ENCODE data around the gene ZNF594.
"Not testable (repeated sequence)": the region's sequence is repeated elsewhere in the genome, so short reads cannot be mapped to it uniquely, and the experiment has no call there.

ZNF594 gene

DNA sequence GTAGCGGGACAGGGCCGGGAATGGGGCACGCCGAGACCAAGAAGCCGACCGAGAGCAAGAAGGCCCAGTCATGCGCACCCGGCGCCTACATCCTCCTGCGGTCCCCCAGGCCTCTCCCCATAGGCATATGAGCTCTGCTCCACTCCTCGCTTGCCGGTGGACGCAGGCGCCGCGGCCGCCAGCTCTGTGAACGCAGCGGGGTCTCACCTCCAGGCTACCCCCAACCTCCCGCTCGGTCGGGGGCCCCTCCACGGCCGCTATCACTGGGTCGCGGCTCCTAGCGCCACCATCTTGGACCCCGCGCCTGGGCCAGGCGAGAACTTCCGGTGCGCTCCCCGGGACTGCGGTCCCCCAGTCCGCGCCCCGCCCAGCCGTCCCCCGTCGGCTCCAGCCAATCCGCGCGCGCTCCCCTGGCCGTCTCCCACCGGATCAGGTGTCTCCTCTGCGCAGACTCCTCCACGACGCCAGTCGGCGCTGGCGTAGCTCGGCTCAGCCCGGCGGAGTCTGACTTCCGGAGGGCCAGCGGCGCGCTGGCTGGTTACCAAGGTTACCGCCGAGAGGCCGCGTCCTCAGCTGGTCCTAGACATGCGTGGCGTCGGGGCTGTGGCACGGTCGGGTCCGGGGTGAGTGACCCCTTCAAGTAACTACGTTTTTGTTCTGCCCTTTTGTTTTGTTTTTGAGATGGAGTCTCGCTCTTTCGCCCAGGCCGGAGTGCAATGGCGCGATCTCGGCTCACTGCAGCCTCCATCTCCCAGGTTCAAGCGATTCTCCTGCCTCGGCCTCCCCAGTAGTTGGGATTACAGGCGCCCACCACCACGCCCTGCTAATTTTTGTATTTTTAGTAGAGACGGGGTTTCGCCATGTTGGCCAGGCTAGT lies at the start of gene ZNF594:
Gene ZNF594 (minus strand): TSS at position 328 of the 877 bp plus-strand sequence. CDS start 7,612 bp downstream, outside the sequence.
- DNase-seq = peak; percentile 93 to 97 (median 95)

DNA sequence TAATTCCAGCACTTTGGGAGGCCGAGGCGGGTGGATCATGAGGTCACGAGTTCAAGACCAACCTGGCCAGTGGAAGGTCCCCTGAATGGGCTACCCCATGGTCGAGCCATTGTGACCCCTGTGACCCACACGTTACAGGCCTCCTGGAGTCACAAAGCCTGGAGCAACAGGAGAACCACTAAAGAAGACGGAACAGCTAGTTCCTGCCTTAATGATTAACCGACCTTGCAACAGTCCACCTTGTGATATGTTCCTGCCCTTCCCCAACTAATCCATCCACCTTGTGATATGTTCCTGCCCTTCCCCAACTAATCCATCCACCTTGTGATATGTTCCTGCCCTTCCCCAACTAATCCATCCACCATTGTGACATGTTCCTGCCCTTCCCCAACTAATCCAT lies 48.1 kb upstream of the ZNF594 start:
- DNase-seq = not testable (repeated sequence)

DNA sequence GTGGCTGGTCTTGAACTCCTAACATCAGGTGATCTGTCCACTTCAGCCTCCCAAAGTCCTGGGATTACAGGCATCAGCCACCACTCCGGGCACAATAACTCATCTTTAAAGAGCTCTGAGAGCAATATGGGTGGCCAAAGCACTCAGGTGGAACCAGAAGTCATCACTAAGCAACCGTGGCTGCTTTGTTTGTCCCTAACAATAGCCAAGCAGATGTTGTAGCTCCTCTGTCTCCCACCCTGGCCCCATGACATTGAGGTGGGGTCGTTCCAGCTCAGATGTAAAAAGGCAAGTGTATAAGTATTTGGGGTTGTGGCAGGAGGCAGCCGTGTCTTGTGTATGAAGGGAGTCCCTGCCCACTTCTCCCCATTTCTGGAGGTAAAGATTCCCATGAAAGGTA lies 46.7 kb upstream of the ZNF594 start:
- DNase-seq = no peak

DNA sequence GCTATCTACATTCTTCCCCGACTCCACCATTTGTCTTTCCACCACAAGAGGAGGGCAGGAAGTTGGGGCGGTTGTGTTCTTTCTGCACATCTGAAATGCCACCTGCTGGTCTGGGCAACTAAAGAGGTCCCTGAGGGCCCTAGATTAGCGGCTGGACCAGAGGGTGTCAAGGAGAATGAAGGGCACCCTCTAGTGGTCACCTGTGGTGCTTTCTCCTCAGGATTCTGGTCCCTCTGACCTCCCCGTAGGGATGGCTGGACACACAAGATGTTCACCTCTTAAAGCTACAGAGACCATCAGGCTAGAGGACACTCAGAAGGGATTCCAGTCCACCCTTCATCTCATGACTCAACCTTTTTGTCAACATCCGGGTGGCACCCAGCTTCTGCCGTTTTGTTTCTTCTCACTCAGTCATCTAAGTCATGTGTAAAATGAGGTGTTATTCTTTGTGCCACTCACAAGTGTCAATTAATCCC lies 45.9 kb upstream of the ZNF594 start:
- no peak for DNase-seq

DNA sequence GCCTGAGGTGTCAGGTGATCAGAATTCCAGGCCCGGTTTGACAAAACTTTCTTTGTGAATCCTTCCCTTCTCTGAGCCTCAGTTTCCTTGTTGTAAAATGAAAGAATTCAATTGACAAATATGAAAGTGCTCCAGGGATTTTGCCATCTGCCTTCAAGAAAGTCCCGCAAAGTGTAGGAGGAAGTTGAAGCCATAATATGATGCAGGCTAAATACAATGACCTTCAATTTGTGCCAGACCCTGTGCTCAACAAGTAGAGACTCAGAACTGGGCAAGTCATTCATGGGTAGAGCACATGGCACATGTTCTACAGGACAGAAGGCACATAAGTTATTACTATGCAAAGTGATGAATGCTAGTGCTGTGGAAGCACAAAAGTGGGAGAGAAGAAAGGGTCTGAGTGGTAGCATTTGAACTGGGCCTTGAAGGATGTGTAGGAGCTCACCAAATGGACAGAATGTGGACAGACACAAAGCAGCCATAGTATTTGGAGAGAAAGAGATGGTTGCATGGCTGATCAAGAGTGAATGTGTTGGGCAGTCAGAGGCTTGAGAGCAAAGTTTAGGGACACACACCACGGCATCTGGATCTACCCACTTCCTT lies 45.4 kb upstream of the ZNF594 start:
- DNase-seq = no peak

DNA sequence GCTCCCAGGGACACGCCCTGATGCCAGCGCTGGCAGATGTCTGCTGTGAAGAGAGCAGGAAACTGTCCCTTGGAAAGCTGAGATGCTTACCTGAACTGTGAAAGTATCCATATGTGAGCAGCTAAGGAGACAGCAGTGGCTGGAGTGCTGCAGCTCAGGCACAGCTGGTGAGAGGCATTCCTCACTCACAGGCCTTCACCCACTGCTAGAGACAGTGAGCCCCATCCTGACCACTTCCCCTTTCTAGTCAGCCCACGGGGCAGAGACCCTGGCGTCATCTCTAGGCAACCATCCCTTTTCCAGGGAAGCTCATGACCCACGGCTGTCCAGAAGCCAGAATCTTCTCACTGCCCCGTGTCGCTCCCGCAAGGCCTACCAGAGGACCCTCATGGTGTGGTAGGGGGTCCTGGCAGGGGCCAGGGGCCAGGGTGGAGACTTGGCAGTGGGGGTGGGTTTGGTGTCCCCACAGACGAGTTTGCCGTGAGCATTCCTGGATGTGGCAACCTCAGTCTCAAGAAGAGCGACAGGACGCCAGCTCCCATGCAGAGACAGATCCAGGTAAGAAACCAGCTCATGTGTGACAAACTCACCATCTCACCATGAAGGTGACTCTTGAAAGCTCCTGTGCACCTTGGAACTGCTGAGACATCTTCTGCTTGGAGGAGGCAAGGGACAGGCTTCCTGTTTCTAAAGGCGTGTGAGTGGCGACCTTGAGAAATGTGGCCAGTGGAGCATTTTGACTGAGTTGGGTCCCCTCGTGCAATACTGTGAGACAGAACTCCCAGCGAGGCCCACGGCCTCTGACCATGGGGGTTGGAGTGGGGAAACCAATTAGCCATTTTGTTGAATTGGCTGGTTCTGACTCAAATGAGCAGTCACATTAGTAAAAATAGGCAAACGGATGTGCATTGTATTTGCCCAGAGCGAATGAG lies 43.2 kb upstream of the ZNF594 start, which contains the start of gene SCIMP:
Gene SCIMP (minus strand): TSS at position 216 of the 932 bp plus-strand sequence. CDS start 105 bp downstream, at position 111.
- no peak for DNase-seq

DNA sequence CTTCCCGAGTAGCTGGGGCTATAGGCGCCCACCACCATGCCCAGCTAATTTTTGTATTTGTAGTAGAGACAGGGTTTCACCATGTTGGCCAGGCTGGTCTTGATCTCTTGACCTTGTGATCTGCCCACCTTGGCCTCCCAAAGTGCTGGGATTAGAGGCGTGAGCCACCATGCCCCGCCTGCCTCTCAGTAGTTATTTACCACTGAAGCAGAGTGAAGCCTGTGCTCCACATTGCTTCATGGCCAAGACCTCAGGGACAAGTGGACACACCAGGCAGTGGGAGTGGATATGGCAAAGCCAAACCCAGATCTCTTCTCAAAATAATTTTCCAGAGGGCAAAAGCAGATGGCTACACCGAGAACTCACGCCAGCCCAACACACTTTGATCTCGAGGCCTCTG lies 41.8 kb upstream of the ZNF594 start:
- DNase-seq = not testable (repeated sequence)

DNA sequence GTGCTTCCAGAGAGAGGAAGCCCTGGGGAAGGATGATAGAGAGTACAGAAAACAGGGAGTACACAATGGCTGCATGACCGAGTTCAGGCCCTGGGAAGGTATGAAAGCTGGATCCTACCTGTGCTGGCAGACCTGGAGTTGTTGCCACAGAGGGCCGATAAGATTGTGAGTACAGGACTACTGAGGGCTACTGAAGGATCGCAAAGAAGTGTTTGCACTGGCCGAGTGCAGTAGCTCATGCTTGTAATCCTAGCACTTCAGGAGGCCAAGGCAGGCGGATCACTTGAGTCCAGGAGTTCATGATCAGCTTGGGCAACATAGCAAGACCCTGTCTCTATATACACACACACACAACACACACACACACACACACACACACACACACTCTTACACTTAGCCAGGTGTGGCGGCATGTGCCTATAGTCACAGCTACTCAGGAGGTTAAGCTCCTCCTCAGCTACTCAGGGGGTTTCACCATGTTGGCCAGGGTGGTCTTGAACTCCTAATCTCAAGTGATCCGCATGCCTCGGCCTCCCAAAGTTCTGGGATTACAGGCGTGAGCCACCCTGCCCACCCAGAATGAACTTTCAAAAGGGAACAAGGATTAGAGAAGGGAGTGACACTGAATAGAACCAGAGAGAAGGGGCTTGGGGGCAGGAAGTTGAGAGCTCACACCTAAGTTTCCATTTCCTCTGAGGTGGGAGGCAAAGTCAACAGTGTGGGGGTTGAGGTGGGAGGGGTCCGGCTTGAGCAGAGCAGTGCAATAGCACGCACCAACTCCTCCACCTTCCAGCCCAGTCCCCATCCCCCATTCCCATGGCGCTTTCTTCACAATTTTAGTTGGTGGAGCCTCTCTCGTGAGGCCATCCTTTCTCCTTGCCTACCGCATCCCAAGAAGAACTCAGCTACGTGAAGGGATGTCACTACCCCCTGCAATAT lies 35.5 kb upstream of the ZNF594 start:
- DNase-seq = no peak

DNA sequence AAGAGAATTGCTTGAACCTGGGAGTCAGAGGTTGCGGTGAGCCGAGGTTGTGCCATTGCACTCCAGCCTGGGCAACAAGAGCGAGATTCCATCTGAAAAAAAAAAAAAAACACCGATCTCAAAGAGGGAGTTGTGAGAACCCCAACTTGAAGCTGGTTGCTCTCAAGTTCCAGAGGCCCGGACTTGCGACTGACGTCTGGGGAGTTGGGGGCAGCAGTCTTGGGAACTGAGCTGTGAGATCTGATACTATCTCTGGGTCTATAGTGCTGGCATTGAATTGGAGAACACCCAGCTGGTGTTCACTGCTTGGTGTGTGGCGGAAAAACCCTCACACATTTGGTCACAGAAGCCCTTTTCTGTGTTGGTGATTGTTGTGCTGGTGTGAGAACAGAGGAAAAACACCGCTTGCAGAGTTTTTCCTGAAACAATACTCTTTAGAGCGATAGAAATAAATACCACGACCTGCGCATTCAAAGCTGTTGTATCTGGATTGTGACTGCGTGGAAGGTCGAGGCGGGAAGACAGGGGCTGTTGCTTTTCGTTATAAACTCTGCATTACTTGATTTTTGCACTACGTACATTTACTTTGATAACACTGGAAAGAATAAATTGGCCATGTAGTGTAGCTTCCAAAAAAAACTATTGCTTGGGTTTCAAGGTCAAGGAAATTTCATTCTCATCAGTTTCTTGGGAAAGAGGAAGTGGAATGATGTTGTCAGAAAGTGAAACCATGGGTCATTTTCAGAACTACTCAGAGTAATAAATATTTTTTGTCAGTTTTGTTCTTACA lies 34.2 kb upstream of the ZNF594 start:
- no peak for DNase-seq

DNA sequence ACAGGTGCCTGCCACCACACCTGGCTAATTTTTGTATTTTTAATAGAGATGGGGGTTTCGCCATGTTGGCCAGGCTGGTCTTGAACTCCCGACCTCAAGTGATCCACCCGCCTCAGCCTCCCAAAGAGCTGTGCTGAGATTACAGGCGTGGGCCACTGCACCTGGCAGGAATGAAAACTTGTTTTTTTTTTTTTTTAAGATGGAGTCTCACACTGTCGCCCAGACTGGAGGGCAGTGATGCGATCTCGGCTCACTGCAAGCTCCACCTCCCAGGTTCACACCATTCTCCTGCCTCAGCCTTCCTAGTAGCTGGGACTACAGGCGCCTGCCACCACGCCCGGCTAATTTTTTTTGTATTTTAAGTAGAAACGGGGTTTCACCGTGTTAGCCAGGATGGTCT lies 30.2 kb upstream of the ZNF594 start:
- DNase-seq = not testable (repeated sequence)

DNA sequence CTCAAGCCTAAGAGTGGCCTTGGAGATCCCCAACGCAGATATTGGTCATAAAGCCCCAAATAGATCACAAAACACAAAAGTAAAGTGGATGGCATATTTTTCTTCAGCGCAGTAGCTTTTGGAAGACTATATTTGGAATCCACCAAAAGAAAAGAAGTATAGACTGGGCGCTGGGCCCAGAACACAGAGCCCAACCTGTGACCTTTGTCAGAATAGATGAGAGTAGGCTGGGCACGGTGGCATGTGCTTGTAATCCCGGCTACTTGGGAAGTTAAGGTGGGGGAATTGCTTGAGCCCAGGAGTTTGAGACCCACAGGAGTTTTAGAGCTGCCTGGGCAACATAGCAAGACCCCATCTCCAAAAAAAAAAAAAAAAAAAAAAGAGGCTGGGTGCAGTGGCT lies 28.4 kb upstream of the ZNF594 start:
- DNase-seq = no peak

DNA sequence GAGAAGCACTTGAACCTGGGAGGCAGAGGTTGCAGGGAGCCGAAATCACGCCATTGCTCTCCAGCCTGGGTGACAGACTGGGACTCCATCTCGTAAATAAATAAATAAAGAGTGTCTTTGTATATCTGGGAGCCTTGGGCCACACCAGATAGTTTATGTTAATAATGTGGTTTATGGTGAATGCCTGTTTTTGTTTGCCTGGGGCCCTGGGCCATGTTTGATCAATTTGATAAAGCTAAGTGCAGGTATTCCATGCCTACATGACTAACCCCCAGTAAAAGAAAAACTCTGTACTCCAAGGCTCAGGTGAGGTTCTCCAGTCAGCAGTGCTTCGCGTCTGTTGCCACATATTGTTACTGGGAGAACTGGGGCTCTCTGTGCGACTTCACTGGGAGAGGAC lies 27.9 kb upstream of the ZNF594 start:
- DNase-seq = no peak

DNA sequence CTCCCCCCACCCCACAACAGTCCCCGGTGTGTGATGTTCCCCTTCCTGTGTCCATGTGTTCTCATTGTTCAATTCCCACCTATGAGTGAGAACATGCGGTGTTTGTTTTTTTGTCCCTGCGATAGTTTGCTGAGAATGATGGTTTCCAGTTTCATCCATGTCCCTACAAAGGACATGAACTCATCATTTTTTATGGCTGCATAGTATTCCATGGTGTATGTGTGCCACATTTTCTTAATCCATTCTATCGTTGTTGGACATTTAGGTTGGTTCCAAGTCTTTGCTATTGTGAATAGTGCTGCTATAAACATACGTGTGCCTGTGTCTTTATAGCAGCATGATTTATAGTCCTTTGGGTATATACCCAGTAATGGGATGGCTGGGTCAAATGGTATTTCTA lies 25.9 kb upstream of the ZNF594 start:
- not testable (repeated sequence) for DNase-seq

DNA sequence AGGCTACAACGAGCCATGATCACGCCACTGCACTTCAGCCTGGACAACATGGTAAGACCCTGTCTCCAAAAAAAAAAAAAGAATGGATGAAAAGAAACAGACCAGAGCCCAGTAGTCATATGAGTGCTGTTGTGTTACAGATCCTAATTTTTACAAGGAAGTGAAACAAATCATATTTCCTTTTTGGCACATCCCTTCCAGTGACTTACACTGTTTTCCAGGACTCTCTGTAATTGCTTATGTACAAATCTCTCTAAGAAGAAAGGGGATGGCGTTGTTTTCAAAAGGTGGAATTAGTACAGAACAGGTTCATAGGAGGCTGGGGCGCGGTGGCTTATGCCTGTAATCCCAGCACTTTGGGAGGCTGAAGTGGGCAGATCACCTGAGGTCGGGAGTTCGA lies 19.8 kb upstream of the ZNF594 start:
- DNase-seq = no peak

DNA sequence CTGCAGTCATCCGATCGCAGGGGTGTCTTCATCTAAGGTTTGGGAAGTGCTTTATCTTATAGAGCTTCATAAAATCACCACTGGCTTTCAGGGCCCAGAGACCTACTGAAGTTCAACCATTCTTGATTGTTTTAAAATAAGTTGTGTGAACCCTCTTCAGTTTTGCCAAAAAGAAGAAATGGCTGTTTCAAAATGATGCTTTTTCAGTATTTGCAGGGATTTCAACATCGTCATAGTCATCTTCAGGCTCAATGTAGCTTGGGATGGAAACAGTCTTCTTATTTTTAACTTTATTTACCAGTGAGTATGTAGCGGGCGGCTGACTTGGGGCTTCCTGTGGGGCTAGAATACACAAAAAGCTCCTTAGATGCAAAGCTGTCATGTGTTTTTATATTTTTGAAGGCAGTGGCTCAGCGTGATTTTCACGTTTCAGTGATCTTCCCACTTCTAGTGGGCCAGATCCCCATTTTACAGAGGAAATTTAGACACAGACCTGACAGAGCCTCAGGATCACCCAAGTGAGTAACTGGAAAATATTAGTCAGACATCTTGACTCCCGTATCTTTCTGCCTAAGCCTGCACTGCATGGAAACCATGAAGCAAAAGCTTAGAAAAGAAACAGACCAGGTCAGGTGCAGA lies 19.1 kb upstream of the ZNF594 start:
- no peak for DNase-seq

DNA sequence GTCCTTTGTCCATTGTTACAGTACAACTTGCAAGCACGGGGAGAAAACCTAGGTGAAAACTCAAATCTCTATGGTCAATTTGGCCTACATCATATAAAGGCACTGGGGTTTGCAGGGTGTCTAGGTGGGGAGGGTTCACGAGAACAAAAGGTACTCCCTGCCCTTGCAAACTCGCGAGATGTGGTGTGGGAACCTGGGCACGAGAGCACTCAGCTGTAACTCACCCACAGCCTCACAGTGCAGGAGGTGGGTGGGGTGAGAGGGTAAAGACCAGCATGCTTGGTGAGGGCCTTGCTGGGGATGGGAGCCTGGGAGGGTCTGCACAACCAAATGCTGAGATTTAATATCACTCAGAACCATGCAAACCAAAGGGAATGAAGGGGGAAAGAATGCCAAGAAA lies 18.4 kb upstream of the ZNF594 start:
- no peak for DNase-seq

DNA sequence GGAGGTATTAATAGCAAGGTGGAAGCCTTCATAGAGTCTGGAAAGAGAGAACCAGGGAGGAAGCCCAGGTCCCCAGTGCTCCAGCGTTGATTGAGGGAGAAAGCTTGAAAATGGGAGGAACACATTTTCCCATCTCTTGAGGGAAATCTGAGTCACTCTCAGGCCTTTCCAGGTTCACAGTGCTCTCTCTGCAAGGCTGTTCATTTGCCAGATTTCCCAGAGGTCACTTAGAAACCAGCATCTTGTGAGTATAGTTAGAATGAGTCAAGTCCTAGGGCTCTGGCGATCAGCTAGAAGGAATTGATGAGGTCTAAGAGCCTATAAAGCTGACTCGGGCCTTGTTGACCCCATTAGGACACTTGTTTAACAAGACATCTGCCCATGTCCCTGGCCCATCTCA lies 17.7 kb upstream of the ZNF594 start:
- no peak for DNase-seq

DNA sequence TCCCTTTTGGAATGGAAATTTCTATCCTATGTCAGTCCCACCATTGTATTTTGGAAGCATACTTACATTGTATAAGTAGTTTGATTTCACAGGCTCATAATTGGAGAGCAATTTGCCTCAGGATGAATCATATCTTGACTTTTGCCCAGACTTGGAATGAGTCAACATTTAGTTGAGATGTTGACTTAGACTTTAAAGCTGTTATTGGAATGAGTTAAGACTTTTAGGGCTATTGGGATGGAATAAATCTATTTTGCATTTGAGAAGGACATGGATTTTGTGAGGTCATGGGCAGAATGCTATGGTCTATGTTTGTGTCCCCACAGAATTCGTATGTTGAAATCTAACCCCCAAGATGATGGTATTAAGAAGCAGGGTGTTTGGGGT lies 12.2 kb upstream of the ZNF594 start:
- no peak for DNase-seq

DNA sequence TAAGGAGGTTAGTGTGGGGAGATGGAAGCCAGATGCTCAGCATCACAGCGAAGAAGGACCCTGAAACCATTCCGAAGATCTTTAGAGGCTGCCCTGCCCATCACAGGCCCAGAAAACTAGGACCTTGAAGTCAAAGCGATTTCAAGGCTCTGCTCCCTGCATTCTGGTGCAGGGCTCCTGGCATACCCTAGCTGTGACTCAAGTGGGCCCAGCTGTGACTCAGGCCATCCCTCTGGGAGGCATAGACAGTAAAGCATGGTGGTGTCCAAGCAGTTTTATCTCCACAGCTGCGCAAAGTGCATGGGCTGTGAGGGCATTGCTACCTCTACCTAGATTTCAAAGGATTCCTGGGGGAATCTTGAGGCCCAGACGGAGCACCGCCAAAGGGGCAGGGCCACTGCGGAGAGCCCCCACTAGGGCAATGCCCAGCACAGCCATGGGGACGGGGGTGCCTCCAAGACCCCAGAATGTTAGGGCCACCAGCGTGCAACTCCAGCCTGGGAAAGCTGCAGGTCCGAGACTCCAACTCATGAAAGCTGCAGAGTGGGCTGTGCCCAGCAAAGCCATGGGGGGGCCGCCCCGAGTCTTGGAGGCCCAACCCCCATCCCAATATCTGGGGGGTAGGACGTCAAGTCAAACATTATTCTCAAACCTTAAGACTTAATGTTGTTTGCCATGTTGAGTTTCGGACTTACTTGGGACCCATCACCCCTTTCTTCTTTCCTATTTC lies 11.7 kb upstream of the ZNF594 start:
- DNase-seq = no peak

DNA sequence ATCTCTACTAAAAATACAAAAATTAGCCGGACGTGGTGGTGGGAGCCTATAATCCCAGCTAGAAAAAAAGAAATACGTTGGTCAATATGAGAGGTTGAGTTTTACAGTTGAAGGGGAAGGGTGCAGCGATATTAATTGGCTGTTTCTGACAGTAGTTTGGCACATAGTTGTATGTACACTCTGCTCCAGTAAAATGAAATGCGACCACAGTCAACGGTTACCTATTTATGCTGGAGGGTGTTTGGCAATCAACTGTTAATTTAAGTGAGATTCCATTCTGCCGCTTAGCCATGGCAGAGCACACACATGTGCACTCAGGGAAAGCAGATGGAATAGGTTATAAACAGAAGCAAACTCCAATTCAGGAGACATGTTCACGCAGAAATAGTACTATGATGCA lies 9.3 kb upstream of the ZNF594 start:
- no peak for DNase-seq
